Parathyroid adenoma (tissue), 2 donors: ENCODE measurements around the gene NCCRP1.

ENCODE experiments used
- H2AFZ ChIP-seq: fragments of 300-600 bp; sonication (generic); one replicate; pipeline ENCODE4 v1.7.0; 2017; ENCODE audit warnings: antibody characterized with exemption, mild to moderate bottlenecking
- H3K27ac ChIP-seq: fragments of 300-600 bp; sonication (generic); one replicate; pipeline ENCODE4 v1.7.0; 2017
- H3K27me3 ChIP-seq: fragments of 300-600 bp; sonication (generic); one replicate; pipeline ENCODE4 v1.7.0; 2017; ENCODE audit warnings: low read length; ENCODE audit not compliant: control insufficient read depth, insufficient read depth
- H3K36me3 ChIP-seq: fragments of 300-600 bp; sonication (generic); one replicate; pipeline ENCODE4 v1.7.0; 2017; ENCODE audit warnings: low read length; ENCODE audit not compliant: control insufficient read depth, insufficient read depth
- H3K4me1 ChIP-seq: fragments of 300-600 bp; sonication (generic); one replicate; pipeline ENCODE4 v1.7.0; 2017; ENCODE audit warnings: control low read depth
- H3K4me2 ChIP-seq: fragments of 300-600 bp; sonication (generic); one replicate; pipeline ENCODE4 v1.7.0; 2017; ENCODE audit warnings: low read length
- H3K4me3 ChIP-seq: fragments of 300-600 bp; sonication (generic); one replicate; pipeline ENCODE4 v1.7.0; 2017; ENCODE audit warnings: low read depth, low read length
- H3K79me2 ChIP-seq: fragments of 300-600 bp; sonication (generic); one replicate; pipeline ENCODE4 v1.7.0; 2017; ENCODE audit warnings: control low read depth
- H3K9ac ChIP-seq: fragments of 300-600 bp; sonication (generic); one replicate; pipeline ENCODE4 v1.7.0; 2017; ENCODE audit warnings: mild to moderate bottlenecking
- H3K9me3 ChIP-seq: fragments of 300-600 bp; sonication (generic); one replicate; pipeline ENCODE4 v1.7.0; 2017; ENCODE audit warnings: low read length; ENCODE audit not compliant: control insufficient read depth
- TF ChIP-seq, protein P1 (sequence below): fragments of 300-600 bp; sonication (generic); IDR thresholded peaks from one replicate; pipeline ENCODE4 v1.7.0; 2017; ENCODE audit warnings: antibody characterized with exemption, mild to moderate bottlenecking
- donor health status: primary hyperparathyroidism.

The NCCRP1 gene

DNA sequence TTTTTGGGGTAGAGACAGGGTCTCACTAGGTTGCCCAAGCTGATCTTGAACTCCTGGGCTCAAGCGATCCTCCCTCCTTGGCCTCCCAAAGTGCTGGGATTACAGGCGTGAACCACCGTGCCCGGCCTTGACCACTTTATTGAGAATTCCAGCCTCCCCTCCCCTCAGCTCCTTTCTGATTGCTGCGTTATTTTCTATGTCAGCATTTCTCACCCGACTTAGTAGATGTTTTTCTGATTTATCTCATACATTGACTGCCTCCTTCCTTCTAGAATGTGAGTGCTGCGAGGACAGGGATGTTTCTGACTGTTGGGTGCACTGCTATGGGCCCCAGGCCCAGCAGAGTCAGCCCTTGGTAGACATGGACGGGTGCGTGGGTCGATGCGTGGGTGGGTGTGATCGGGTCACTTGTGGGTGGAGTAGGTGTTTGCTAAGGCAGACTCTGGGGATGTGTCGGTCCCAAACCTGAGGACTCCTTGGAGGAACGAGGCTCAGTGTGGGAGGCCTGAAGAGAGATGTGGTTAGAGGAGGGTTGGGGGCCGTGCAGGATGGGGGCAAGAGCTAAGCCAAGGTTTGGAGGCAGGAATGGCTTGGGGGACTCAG is 34.2 kb upstream of the NCCRP1 start:
- Histone ChIP-seq H3K4me3 (no peak overlapping the region), H2AFZ (no peak overlapping the region), H3K4me1 (peaks cover 36% of the 10 kb centered on the region), H3K27me3 (no peaks in the 10 kb centered on the region), H3K36me3 (no peaks in the 10 kb centered on the region), H3K79me2 (peaks cover 86% of the 10 kb centered on the region), H3K4me2 (no peak overlapping the region), H3K27ac (no peak overlapping the region), H3K9me3 (no peaks in the 10 kb centered on the region), H3K9ac (no peak overlapping the region)
- TF ChIP-seq, protein P1, sequence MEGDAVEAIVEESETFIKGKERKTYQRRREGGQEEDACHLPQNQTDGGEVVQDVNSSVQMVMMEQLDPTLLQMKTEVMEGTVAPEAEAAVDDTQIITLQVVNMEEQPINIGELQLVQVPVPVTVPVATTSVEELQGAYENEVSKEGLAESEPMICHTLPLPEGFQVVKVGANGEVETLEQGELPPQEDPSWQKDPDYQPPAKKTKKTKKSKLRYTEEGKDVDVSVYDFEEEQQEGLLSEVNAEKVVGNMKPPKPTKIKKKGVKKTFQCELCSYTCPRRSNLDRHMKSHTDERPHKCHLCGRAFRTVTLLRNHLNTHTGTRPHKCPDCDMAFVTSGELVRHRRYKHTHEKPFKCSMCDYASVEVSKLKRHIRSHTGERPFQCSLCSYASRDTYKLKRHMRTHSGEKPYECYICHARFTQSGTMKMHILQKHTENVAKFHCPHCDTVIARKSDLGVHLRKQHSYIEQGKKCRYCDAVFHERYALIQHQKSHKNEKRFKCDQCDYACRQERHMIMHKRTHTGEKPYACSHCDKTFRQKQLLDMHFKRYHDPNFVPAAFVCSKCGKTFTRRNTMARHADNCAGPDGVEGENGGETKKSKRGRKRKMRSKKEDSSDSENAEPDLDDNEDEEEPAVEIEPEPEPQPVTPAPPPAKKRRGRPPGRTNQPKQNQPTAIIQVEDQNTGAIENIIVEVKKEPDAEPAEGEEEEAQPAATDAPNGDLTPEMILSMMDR, result no peak

DNA sequence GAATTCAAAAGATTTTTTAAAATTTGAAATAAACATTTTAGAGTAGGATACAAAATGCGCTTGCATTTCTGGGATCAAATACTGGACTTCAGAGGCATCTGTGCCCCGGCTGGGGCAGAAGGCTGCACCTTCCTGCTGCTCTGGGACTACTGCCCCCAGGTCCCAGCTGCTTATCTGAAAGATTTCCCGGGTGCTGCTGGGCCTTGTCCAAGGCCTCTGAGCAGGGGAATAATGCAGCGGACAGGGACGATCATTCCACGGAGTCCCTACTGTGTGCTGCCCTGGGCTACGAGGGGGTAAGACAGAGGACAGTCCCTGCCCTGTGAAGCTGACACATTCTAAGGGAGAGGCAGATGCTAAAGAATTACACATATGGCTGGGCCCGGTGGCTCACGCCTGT is 33.1 kb upstream of the NCCRP1 start:
- no peak overlapping the region for H3K4me2 ChIP-seq
- no peak overlapping the region for H2AFZ ChIP-seq
- H3K4me1 ChIP-seq, result peaks cover 37% of the 10 kb centered on the region
- peaks cover 86% of the 10 kb centered on the region for H3K79me2 ChIP-seq
- H3K27ac ChIP-seq, result no peak overlapping the region
- no peaks in the 10 kb centered on the region for H3K9me3 ChIP-seq
- H3K27me3 ChIP-seq, result no peaks in the 10 kb centered on the region
- no peaks in the 10 kb centered on the region for H3K36me3 ChIP-seq
- no peak overlapping the region for H3K4me3 ChIP-seq
- TF ChIP-seq, protein P1, result no peak
- H3K9ac ChIP-seq, result no peak overlapping the region

DNA sequence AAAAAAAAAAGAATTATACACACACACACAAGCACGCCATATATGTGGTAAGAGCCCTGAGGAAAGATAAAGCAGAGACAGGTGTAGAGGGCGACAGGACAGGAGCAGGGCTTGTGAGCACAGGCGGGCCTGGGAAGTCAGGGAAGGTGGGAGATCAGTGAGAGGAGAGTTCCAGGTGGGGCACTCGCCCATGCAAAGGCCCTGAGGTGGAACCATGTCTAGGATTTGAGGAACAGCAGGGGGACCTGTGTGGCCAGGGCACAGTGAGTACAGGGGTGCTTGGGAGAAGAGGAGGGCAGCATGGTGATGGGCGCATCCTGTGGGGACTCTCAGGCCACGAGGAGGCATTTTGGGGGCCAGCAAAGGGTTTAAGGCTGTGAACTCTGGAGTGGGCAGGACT is 32.5 kb upstream of the NCCRP1 start:
- no peaks in the 10 kb centered on the region for H3K36me3 ChIP-seq
- no peak overlapping the region for H3K4me3 ChIP-seq
- peaks cover 86% of the 10 kb centered on the region for H3K79me2 ChIP-seq
- no peaks in the 10 kb centered on the region for H3K9me3 ChIP-seq
- H3K4me1 ChIP-seq, result peaks cover 37% of the 10 kb centered on the region
- no peak overlapping the region for H3K4me2 ChIP-seq
- H3K9ac ChIP-seq, result no peak overlapping the region
- TF ChIP-seq, protein P1, result no peak
- H3K27ac ChIP-seq, result no peak overlapping the region
- no peaks in the 10 kb centered on the region for H3K27me3 ChIP-seq
- H2AFZ ChIP-seq, result no peak overlapping the region

DNA sequence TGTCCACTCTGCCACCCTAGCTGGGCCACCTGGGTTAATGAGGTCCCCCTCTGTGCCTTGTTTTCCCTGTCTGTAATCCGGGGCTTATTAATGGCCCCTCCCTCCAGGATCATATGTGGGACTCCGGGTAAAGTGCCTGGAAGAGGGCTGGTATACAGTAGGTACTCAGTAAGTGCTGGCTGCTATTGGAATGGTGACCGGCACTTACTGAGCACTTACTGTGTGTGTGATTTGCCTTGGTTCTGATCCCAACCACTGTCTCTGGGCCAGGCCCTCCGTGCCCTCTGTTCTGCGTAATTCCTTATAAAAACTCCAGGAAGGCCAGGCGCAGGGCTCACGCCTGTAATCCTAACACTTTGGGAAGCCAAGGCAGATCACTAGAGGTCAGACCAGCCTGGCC is 30.9 kb upstream of the NCCRP1 start:
- H3K4me3 ChIP-seq, result no peak overlapping the region
- H3K36me3 ChIP-seq, result no peaks in the 10 kb centered on the region
- peaks cover 32% of the 10 kb centered on the region for H3K4me1 ChIP-seq
- TF ChIP-seq, protein P1, result no peak
- H3K79me2 ChIP-seq, result peaks cover 75% of the 10 kb centered on the region
- no peak overlapping the region for H3K9ac ChIP-seq
- H2AFZ ChIP-seq, result no peak overlapping the region
- no peaks in the 10 kb centered on the region for H3K9me3 ChIP-seq
- no peak overlapping the region for H3K27ac ChIP-seq
- no peak overlapping the region for H3K4me2 ChIP-seq
- no peaks in the 10 kb centered on the region for H3K27me3 ChIP-seq
